ENCODE measurements around the gene GIMAP7.

GIMAP7 gene

DNA sequence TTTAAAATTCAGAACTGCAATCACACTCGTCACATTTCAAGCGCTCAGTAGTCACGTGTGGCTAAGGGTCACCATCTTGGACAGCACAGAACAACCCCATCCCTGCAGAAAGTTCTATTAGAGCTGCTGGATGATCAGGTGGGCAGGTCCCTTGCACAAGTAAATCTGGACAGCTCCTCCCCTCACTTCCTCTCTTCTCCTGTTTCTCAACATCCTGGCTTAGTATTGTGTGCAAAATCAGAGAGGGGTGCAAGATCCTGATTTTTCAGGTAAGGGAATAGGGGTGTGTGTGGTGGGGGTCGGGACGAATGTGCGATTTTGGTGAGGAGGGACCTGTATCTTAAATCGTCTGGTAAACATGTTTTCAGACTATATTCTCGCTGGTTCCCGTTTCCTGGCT is 52.5 kb downstream of the GIMAP7 start, which contains the start of gene GIMAP4:
Gene GIMAP4, plus strand, starts transcription at position 222 of the 400 bp plus-strand sequence. CDS start 2,512 bp downstream, outside the sequence.
- Histone ChIP-seq H2BK120ac (ENCODE audit: insufficient read depth, low read length, poor library complexity) (no peak within 1 kb of the TSS), H3K27ac (ENCODE audit: low read depth, low read length) (no peak within 1 kb of the TSS), H3K4me2 (ENCODE audit: low read length) (no peak within 1 kb of the TSS), H3K14ac (ENCODE audit: low read length) (no peak within 1 kb of the TSS), H3K23ac (ENCODE audit: low read length) (no peak within 1 kb of the TSS), H3K79me1 (ENCODE audit: low read length) (no peaks in the 10 kb centered on the region), H3K79me2 (ENCODE audit: control insufficient read depth, insufficient read depth, low read length, poor library complexity) (no peaks in the 10 kb centered on the region), H3K4me1 (ENCODE audit: control insufficient read depth in 1 of 2, insufficient read depth in 2 of 2, low read length in 2 of 2) (no peaks in the 10 kb centered on the region), H2AK5ac (ENCODE audit: low read length) (no peak within 1 kb of the TSS), H3K9ac (ENCODE audit: low read length) (no peak within 1 kb of the TSS), H3K4me3 (ENCODE audit: low read depth, low read length) (no peak within 1 kb of the TSS), H2AFZ (ENCODE audit: insufficient read depth, low read length, poor library complexity) (no peak within 1 kb of the TSS), H3K27me3 (ENCODE audit: insufficient read depth, low read length) (no peaks in the 10 kb centered on the region), H3K9me3 (ENCODE audit: insufficient read depth, low read depth, low read length) (no peaks in the 10 kb centered on the region), H4K12ac (ENCODE audit: low read depth, low read length) (no peak within 1 kb of the TSS), H4K8ac (ENCODE audit: low read depth, low read length) (no peak within 1 kb of the TSS), H2BK5ac (ENCODE audit: low read depth, low read length, poor library complexity) (no peak within 1 kb of the TSS), H4K91ac (ENCODE audit: low read depth, low read length) (no peak within 1 kb of the TSS), H3K36me3 (ENCODE audit: control insufficient read depth in 1 of 2, insufficient read depth in 2 of 2, low read length in 2 of 2) (no peaks in the 10 kb centered on the region), H3K18ac (ENCODE audit: low read length) (no peak within 1 kb of the TSS), H2BK12ac (ENCODE audit: low read length) (no peak within 1 kb of the TSS), H3K4ac (ENCODE audit: low read depth, low read length) (no peak within 1 kb of the TSS)
- 100% methylated on average over 4 of the region's 9 CpGs for WGBS (ENCODE audit: extremely low coverage, insufficient coverage, insufficient read length)
- DNase-seq: no peak

- Histone ChIP-seq H4K91ac (ENCODE audit: low read depth, low read length) (no peak overlapping the region), H3K9ac (ENCODE audit: low read length) (no peak overlapping the region), H3K23ac (ENCODE audit: low read length) (no peak overlapping the region), H3K4me3 (ENCODE audit: low read depth, low read length) (no peak overlapping the region), H3K4ac (ENCODE audit: low read depth, low read length) (no peak overlapping the region), H3K9me3 (ENCODE audit: insufficient read depth, low read depth, low read length) (peaks cover 2% of the 10 kb centered on the region), H2AFZ (ENCODE audit: insufficient read depth, low read length, poor library complexity) (no peak overlapping the region), H4K8ac (ENCODE audit: low read depth, low read length) (no peak overlapping the region), H2BK12ac (ENCODE audit: low read length) (no peak overlapping the region), H3K4me2 (ENCODE audit: low read length) (no peak overlapping the region), H3K14ac (ENCODE audit: low read length) (no peak overlapping the region), H2BK5ac (ENCODE audit: low read depth, low read length, poor library complexity) (no peak overlapping the region), H4K12ac (ENCODE audit: low read depth, low read length) (no peak overlapping the region), H3K36me3 (ENCODE audit: control insufficient read depth in 1 of 2, insufficient read depth in 2 of 2, low read length in 2 of 2) (no peaks in the 10 kb centered on the region), H2BK120ac (ENCODE audit: insufficient read depth, low read length, poor library complexity) (no peak overlapping the region), H3K27ac (ENCODE audit: low read depth, low read length) (no peak overlapping the region), H3K79me1 (ENCODE audit: low read length) (no peaks in the 10 kb centered on the region), H3K4me1 (ENCODE audit: control insufficient read depth in 1 of 2, insufficient read depth in 2 of 2, low read length in 2 of 2) (no peaks in the 10 kb centered on the region), H3K27me3 (ENCODE audit: insufficient read depth, low read length) (no peaks in the 10 kb centered on the region), H3K18ac (ENCODE audit: low read length) (no peak overlapping the region), H3K79me2 (ENCODE audit: control insufficient read depth, insufficient read depth, low read length, poor library complexity) (no peaks in the 10 kb centered on the region), H2AK5ac (ENCODE audit: low read length) (no peak overlapping the region)
- no peak for DNase-seq
- WGBS (ENCODE audit: extremely low coverage, insufficient coverage, insufficient read length): no CpG with 5 or more reads among the region's 3 CpGs
These were observed 53.2 kb downstream of the GIMAP7 start for GRCh38 chr7:150567871-150568301.

GRCh38 chr7:150568714-150569113 is 54.0 kb downstream of the GIMAP7 start:
- Histone ChIP-seq H3K18ac (ENCODE audit: low read length) (no peak overlapping the region), H2BK12ac (ENCODE audit: low read length) (no peak overlapping the region), H3K4me1 (ENCODE audit: control insufficient read depth in 1 of 2, insufficient read depth in 2 of 2, low read length in 2 of 2) (no peaks in the 10 kb centered on the region), H2AFZ (ENCODE audit: insufficient read depth, low read length, poor library complexity) (no peak overlapping the region), H4K91ac (ENCODE audit: low read depth, low read length) (no peak overlapping the region), H4K12ac (ENCODE audit: low read depth, low read length) (no peak overlapping the region), H3K4ac (ENCODE audit: low read depth, low read length) (no peak overlapping the region), H3K9ac (ENCODE audit: low read length) (no peak overlapping the region), H3K9me3 (ENCODE audit: insufficient read depth, low read depth, low read length) (peaks cover 2% of the 10 kb centered on the region), H2BK120ac (ENCODE audit: insufficient read depth, low read length, poor library complexity) (no peak overlapping the region), H3K79me1 (ENCODE audit: low read length) (no peaks in the 10 kb centered on the region), H3K4me3 (ENCODE audit: low read depth, low read length) (no peak overlapping the region), H4K8ac (ENCODE audit: low read depth, low read length) (no peak overlapping the region), H2BK5ac (ENCODE audit: low read depth, low read length, poor library complexity) (no peak overlapping the region), H2AK5ac (ENCODE audit: low read length) (no peak overlapping the region), H3K79me2 (ENCODE audit: control insufficient read depth, insufficient read depth, low read length, poor library complexity) (no peaks in the 10 kb centered on the region), H3K14ac (ENCODE audit: low read length) (no peak overlapping the region), H3K36me3 (ENCODE audit: control insufficient read depth in 1 of 2, insufficient read depth in 2 of 2, low read length in 2 of 2) (no peaks in the 10 kb centered on the region), H3K4me2 (ENCODE audit: low read length) (no peak overlapping the region), H3K23ac (ENCODE audit: low read length) (no peak overlapping the region), H3K27ac (ENCODE audit: low read depth, low read length) (no peak overlapping the region), H3K27me3 (ENCODE audit: insufficient read depth, low read length) (no peaks in the 10 kb centered on the region)
- DNase-seq: no peak
- no CpG with 5 or more reads among the region's 2 CpGs for WGBS (ENCODE audit: extremely low coverage, insufficient coverage, insufficient read length)

- no peak overlapping the region for H3K23ac ChIP-seq (ENCODE audit: low read length)
- H4K12ac ChIP-seq (ENCODE audit: low read depth, low read length): no peak overlapping the region
- H2AFZ ChIP-seq (ENCODE audit: insufficient read depth, low read length, poor library complexity): no peak overlapping the region
- H4K8ac ChIP-seq (ENCODE audit: low read depth, low read length): no peak overlapping the region
- no peaks in the 10 kb centered on the region for H3K36me3 ChIP-seq (ENCODE audit: control insufficient read depth in 1 of 2, insufficient read depth in 2 of 2, low read length in 2 of 2)
- no peak overlapping the region for H3K18ac ChIP-seq (ENCODE audit: low read length)
- no peak overlapping the region for H2BK12ac ChIP-seq (ENCODE audit: low read length)
- no peaks in the 10 kb centered on the region for H3K79me1 ChIP-seq (ENCODE audit: low read length)
- 100% methylated on average over 1 of the region's 7 CpGs for WGBS (ENCODE audit: extremely low coverage, insufficient coverage, insufficient read length)
- no peak overlapping the region for H2BK120ac ChIP-seq (ENCODE audit: insufficient read depth, low read length, poor library complexity)
- no peak overlapping the region for H4K91ac ChIP-seq (ENCODE audit: low read depth, low read length)
- no peak overlapping the region for H3K9ac ChIP-seq (ENCODE audit: low read length)
- H3K27me3 ChIP-seq (ENCODE audit: insufficient read depth, low read length): no peaks in the 10 kb centered on the region
- H3K4me3 ChIP-seq (ENCODE audit: low read depth, low read length): no peak overlapping the region
- DNase-seq: no peak
- no peak overlapping the region for H2AK5ac ChIP-seq (ENCODE audit: low read length)
- H3K4me1 ChIP-seq (ENCODE audit: control insufficient read depth in 1 of 2, insufficient read depth in 2 of 2, low read length in 2 of 2): no peaks in the 10 kb centered on the region
- no peak overlapping the region for H3K4ac ChIP-seq (ENCODE audit: low read depth, low read length)
- no peaks in the 10 kb centered on the region for H3K79me2 ChIP-seq (ENCODE audit: control insufficient read depth, insufficient read depth, low read length, poor library complexity)
- H3K4me2 ChIP-seq (ENCODE audit: low read length): no peak overlapping the region
- H3K27ac ChIP-seq (ENCODE audit: low read depth, low read length): no peak overlapping the region
- H2BK5ac ChIP-seq (ENCODE audit: low read depth, low read length, poor library complexity): no peak overlapping the region
- peaks cover 2% of the 10 kb centered on the region for H3K9me3 ChIP-seq (ENCODE audit: insufficient read depth, low read depth, low read length)
- H3K14ac ChIP-seq (ENCODE audit: low read length): no peak overlapping the region
These were observed 54.7 kb downstream of the GIMAP7 start for GRCh38 chr7:150569245-150569955.

Data from trophoblast cell (in vitro differentiated cells and primary cell).